Chondrocyte (in vitro differentiated cells): ENCODE measurements around the gene CYREN. TPM values are rescaled to one million over a fixed set of nuclear protein-coding genes. Genes with fewer than 3 reads are reported as not detected.

Experiments
- DNase-seq: peaks from one replicate; pipeline ENCODE4 v3.0.0; 2021; ENCODE audit warnings: mixed read lengths, low spot score
- H3K27ac Mint-ChIP-seq: one replicate; pipeline ENCODE4 v1.8.0; 2021; ENCODE audit warnings: mild to moderate bottlenecking, moderate library complexity, mixed read lengths; ENCODE audit not compliant: unreplicated experiment
- H3K27me3 Mint-ChIP-seq: 2 replicates; pipeline ENCODE4 v1.8.0; 2021; ENCODE audit warnings: low read depth, mixed read lengths
- H3K36me3 Mint-ChIP-seq: 2 replicates; pipeline ENCODE4 v1.8.0; 2021; ENCODE audit warnings: low read depth, mixed read lengths
- H3K4me1 Mint-ChIP-seq: 2 replicates; pipeline ENCODE4 v1.8.0; 2021; ENCODE audit warnings: low read depth, mild to moderate bottlenecking, mixed read lengths
- H3K4me3 Mint-ChIP-seq: one replicate; pipeline ENCODE4 v1.8.0; 2021; ENCODE audit warnings: mild to moderate bottlenecking, moderate library complexity, mixed read lengths; ENCODE audit not compliant: unreplicated experiment
- H3K9me3 Mint-ChIP-seq: 2 replicates; pipeline ENCODE4 v1.8.0; 2021; ENCODE audit warnings: low read depth, mixed read lengths
- total RNA-seq: library from RNA; stranded (reverse); gene quantifications from 3 replicates; pipeline ENCODE4 v1.2.1, GENCODE V29; 2021
- TF ChIP-seq, protein P1 (sequence below): fragments of 200-600 bp; sonication (generic); IDR thresholded peaks from 2 replicates; pipeline ENCODE4 v1.5.0; 2021; ENCODE audit warnings: antibody characterized with exemption, mild to moderate bottlenecking, moderate library complexity

The CYREN gene
- total RNA-seq, 1 donor from 2014 or later = 30.2 TPM

DNA sequence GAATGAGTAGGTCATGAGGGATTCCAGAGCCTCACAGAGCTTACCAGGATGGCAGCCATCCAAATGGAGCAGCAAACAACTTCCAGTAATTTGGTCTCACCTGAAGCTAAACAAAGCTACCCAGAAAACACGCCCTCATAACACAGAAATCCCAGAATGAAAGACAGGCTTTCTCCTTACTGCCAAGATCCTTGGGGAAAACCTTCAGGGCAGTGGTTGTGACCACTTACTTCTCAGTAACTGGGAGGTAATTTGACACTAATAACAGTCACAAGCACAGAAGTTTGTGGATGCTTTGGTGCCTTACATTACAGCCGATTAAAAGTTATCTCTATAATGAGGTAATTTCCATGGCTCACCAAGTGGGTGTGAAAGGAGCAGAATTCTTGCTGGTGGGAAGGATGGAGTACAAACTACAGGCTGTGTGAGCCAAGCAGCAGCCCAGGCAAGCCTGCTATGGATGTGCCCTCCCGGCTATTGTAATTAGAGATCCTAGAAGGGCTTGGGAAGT is 30.4 kb upstream of the CYREN start:
- peaks cover 15% of the 10 kb centered on the region for H3K36me3 Mint-ChIP-seq
- H3K27me3 Mint-ChIP-seq = no peaks in the 10 kb centered on the region
- TF ChIP-seq, protein P1, sequence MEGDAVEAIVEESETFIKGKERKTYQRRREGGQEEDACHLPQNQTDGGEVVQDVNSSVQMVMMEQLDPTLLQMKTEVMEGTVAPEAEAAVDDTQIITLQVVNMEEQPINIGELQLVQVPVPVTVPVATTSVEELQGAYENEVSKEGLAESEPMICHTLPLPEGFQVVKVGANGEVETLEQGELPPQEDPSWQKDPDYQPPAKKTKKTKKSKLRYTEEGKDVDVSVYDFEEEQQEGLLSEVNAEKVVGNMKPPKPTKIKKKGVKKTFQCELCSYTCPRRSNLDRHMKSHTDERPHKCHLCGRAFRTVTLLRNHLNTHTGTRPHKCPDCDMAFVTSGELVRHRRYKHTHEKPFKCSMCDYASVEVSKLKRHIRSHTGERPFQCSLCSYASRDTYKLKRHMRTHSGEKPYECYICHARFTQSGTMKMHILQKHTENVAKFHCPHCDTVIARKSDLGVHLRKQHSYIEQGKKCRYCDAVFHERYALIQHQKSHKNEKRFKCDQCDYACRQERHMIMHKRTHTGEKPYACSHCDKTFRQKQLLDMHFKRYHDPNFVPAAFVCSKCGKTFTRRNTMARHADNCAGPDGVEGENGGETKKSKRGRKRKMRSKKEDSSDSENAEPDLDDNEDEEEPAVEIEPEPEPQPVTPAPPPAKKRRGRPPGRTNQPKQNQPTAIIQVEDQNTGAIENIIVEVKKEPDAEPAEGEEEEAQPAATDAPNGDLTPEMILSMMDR = no peak
- H3K4me1 Mint-ChIP-seq = no peaks in the 10 kb centered on the region
- no peaks in the 10 kb centered on the region for H3K9me3 Mint-ChIP-seq
- H3K4me3 Mint-ChIP-seq = no peak overlapping the region
- no peak overlapping the region for H3K27ac Mint-ChIP-seq
- no peak for DNase-seq

DNA sequence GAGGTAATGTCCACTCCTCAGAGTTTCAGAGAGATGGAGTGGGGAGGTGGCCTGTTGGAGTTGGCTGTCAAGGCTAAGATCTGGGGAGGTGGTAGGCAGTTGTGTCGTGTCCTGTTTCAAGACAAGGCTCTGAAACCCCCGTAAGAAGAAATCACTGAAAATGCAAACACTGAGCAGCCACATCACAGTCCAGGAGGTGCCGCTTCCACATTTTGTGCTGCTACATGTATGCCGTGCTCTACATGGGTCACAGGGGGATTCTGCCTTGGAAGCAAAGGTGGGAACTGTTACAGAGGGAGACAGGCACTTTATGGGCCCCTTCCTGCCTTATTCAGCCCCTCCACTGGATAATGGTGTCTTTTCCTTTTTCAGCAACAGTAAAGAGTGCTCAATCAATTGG is 28.9 kb upstream of the CYREN start:
- H3K27ac Mint-ChIP-seq = no peak overlapping the region
- H3K27me3 Mint-ChIP-seq = no peaks in the 10 kb centered on the region
- peaks cover 10% of the 10 kb centered on the region for H3K4me1 Mint-ChIP-seq
- no peak for DNase-seq
- no peaks in the 10 kb centered on the region for H3K9me3 Mint-ChIP-seq
- peaks cover 9% of the 10 kb centered on the region for H3K36me3 Mint-ChIP-seq
- H3K4me3 Mint-ChIP-seq = no peak overlapping the region
- TF ChIP-seq, protein P1 = no peak

DNA sequence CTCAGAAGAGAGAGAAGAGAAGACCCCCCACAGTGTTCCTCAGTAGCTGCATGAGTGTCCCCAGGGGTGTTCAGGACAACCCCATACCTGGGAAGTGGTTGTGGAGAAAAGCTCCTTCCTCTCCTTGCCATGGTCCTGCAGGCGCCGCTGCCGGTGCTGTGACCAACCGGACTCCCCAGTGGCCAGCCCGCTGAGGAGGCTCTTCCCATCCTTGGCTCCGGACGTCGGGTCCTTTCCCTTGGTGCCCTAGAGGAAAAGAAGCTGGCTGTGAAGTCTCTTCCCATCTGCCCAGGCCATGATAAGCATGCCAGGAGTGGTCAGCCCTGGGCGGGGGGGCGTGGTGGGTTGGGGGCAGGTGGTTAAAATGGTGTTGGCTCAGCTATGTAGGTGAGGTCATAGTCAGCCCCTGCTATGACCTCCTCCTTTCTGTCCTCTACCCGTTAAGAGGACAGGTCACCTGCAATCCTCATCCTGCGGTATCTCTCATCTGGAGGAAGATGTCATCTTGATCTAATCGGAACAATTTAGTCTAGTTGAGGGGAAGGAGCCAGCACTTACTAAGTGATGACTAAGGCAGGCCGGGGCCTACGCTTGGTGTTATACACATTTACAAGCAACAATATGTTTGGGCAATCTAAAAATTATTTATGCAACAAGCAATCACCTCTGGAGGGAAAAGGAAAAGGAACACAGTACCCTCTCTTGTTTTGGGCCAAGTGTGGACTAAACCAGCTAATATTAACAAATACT is 27.6 kb upstream of the CYREN start:
- no peaks in the 10 kb centered on the region for H3K27me3 Mint-ChIP-seq
- peaks cover 24% of the 10 kb centered on the region for H3K4me1 Mint-ChIP-seq
- no peak for DNase-seq
- no peak overlapping the region for H3K4me3 Mint-ChIP-seq
- TF ChIP-seq, protein P1 = no peak
- H3K9me3 Mint-ChIP-seq = no peaks in the 10 kb centered on the region
- H3K36me3 Mint-ChIP-seq = peaks cover 18% of the 10 kb centered on the region
- no peak overlapping the region for H3K27ac Mint-ChIP-seq

DNA sequence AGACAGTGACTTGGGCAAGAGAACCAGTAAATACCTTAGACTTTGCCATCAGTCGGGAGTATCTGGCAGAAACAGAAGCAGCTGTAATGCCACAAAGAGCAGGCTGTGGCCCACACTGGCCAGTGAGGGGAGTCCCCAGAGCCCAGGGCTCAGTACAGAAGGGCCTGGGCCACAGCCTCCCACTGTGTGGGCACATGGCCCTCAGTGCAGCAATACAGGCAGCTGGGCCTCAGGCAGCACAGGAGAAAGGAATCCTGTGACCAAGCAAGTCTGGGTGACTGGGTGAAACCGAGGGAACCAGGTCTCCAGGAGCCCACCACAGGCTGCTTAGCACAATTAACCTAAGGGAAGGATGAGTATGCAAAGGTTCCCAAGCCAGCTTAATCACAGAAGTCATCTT is 26.8 kb upstream of the CYREN start:
- H3K36me3 Mint-ChIP-seq = peaks cover 23% of the 10 kb centered on the region
- H3K9me3 Mint-ChIP-seq = no peaks in the 10 kb centered on the region
- no peak overlapping the region for H3K4me3 Mint-ChIP-seq
- TF ChIP-seq, protein P1 = no peak
- no peak overlapping the region for H3K27ac Mint-ChIP-seq
- no peak for DNase-seq
- no peaks in the 10 kb centered on the region for H3K27me3 Mint-ChIP-seq
- H3K4me1 Mint-ChIP-seq = peaks cover 27% of the 10 kb centered on the region

DNA sequence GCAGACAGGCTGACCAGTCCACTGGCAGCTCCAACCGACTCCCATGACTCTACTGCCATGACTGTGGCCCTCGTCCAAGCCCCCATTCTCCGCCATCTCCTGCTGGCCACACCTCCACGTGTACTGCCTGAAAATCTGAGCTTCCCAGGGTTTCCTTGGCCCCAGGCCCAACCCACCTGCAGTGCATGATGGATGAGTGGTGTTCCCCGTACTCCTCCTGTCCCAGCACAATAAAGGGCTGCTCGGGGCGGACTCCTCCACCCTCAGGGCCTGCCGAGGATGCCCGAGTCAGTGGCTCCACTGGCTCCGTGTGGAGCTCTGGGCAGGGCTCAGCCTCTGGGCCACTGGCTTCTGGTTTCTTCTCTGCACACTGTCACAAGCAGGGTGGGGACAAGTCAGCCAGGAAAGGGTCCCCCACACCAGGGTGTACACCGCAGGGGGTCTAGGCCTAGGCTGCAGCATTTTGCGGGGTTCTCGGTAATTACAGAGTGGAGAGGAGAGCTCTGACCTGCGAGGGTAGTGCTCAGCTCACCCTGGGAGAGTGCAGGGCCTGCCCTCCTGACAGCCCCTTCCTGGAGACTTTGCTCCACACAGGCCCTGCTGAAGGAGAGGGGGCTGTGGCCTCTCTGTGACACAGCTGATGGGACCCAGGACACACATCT is 25.6 kb upstream of the CYREN start:
- H3K27ac Mint-ChIP-seq = no peak overlapping the region
- H3K27me3 Mint-ChIP-seq = no peaks in the 10 kb centered on the region
- H3K4me3 Mint-ChIP-seq = no peak overlapping the region
- TF ChIP-seq, protein P1 = no peak
- no peak for DNase-seq
- H3K4me1 Mint-ChIP-seq = peaks cover 27% of the 10 kb centered on the region
- H3K9me3 Mint-ChIP-seq = no peaks in the 10 kb centered on the region
- H3K36me3 Mint-ChIP-seq = peaks cover 28% of the 10 kb centered on the region
